H9 (cell line): Measurements from ENCODE around the gene HERPUD2. TPM values are rescaled to one million over a fixed set of nuclear protein-coding genes. Genes with fewer than 3 reads are reported as not detected.

ENCODE experiments used
- DNase-seq: peaks from one replicate; pipeline ENCODE4 v3.0.0-alpha.2; 2017
- H2AFZ ChIP-seq: one replicate; pipeline ENCODE4 v1.6.1; 2013; ENCODE audit warnings: mild to moderate bottlenecking, low read length, control low read depth, moderate library complexity
- H2AK5ac ChIP-seq: 2 replicates; pipeline ENCODE4 v1.6.1; 2013; ENCODE audit warnings: low read length, control low read depth, mixed read lengths; ENCODE audit not compliant: insufficient read length
- H2BK120ac ChIP-seq: one replicate; pipeline ENCODE4 v1.6.1; 2013; ENCODE audit warnings: low read depth, mild to moderate bottlenecking, low read length, control low read depth, inconsistent platforms; ENCODE audit not compliant: poor library complexity, severe bottlenecking
- H2BK12ac ChIP-seq: 2 replicates; pipeline ENCODE4 v1.6.1; 2013; ENCODE audit warnings: low read length, control low read depth, mixed read lengths, low read depth; ENCODE audit not compliant: insufficient read length
- H2BK15ac ChIP-seq: 2 replicates; pipeline ENCODE4 v1.6.1; 2013; ENCODE audit warnings: low read depth, low read length, control low read depth
- H2BK20ac ChIP-seq: one replicate; pipeline ENCODE4 v1.6.1; 2013; ENCODE audit warnings: low read depth, mild to moderate bottlenecking, low read length, control low read depth, inconsistent platforms; ENCODE audit not compliant: poor library complexity, severe bottlenecking
- H2BK5ac ChIP-seq: 2 replicates; pipeline ENCODE4 v1.6.1; 2013; ENCODE audit warnings: low read length, control low read depth, mixed read lengths; ENCODE audit not compliant: insufficient read length
- H3K14ac ChIP-seq: 2 replicates; pipeline ENCODE4 v1.6.1; 2013; ENCODE audit warnings: low read length, control low read depth; ENCODE audit not compliant: insufficient read depth
- H3K18ac ChIP-seq: 2 replicates; pipeline ENCODE4 v1.6.1; 2013; ENCODE audit warnings: low read depth, mild to moderate bottlenecking, mixed read lengths, low read length, control low read depth; ENCODE audit not compliant: insufficient read length
- H3K23ac ChIP-seq: 2 replicates; pipeline ENCODE4 v1.6.1; 2013; ENCODE audit warnings: low read length, control low read depth, mixed read lengths, low read depth; ENCODE audit not compliant: insufficient read length
- H3K23me2 ChIP-seq: 2 replicates; pipeline ENCODE4 v1.6.1; 2013; ENCODE audit warnings: low read depth, mild to moderate bottlenecking, mixed read lengths, low read length, control low read depth; ENCODE audit not compliant: insufficient read length, poor library complexity, severe bottlenecking
- H3K27ac ChIP-seq: 2 replicates; pipeline ENCODE4 v1.5.1; 2013; ENCODE audit warnings: low read length, control low read depth, mixed read lengths, low read depth; ENCODE audit not compliant: insufficient read length
- H3K27me3 ChIP-seq: 2 replicates; pipeline ENCODE4 v1.6.1; 2013; ENCODE audit warnings: low read length, control low read depth, inconsistent platforms; ENCODE audit not compliant: insufficient read depth
- H3K4ac ChIP-seq: 2 replicates; pipeline ENCODE4 v1.6.1; 2013; ENCODE audit warnings: low read depth, mild to moderate bottlenecking, control low read depth, inconsistent platforms, low read length, moderate library complexity
- H3K4me1 ChIP-seq: 2 replicates; pipeline ENCODE4 v1.6.1; 2013; ENCODE audit warnings: low read length, control low read depth, inconsistent platforms; ENCODE audit not compliant: insufficient read depth
- H3K4me2 ChIP-seq: 2 replicates; pipeline ENCODE4 v1.6.1; 2013; ENCODE audit warnings: low read length, control low read depth, mixed read lengths; ENCODE audit not compliant: insufficient read length, insufficient read depth
- H3K56ac ChIP-seq: 2 replicates; pipeline ENCODE4 v1.6.1; 2013; ENCODE audit warnings: low read depth, mild to moderate bottlenecking, mixed read lengths, low read length, control low read depth; ENCODE audit not compliant: insufficient read length
- H3K79me1 ChIP-seq: 2 replicates; pipeline ENCODE4 v1.6.1; 2013; ENCODE audit warnings: low read depth, mild to moderate bottlenecking, moderate library complexity, low read length, control low read depth, inconsistent platforms; ENCODE audit not compliant: insufficient read depth, poor library complexity, severe bottlenecking
- H3K79me2 ChIP-seq: 2 replicates; pipeline ENCODE4 v1.6.1; 2013; ENCODE audit warnings: low read length, control low read depth, inconsistent platforms; ENCODE audit not compliant: insufficient read depth
- H3K9ac ChIP-seq: 2 replicates; pipeline ENCODE4 v1.6.1; 2013; ENCODE audit warnings: low read length, control low read depth, mixed read lengths; ENCODE audit not compliant: insufficient read length; ENCODE audit errors: extremely low read depth
- H3K9me3 ChIP-seq: one replicate; pipeline ENCODE4 v1.6.1; 2013; ENCODE audit warnings: low read depth, low read length, inconsistent platforms; ENCODE audit not compliant: control insufficient read depth
- H3T11ph ChIP-seq: one replicate; pipeline ENCODE4 v1.6.1; 2013; ENCODE audit warnings: mild to moderate bottlenecking, low read length, control low read depth, inconsistent platforms
- H4K20me1 ChIP-seq: one replicate; pipeline ENCODE4 v1.6.1; 2013; ENCODE audit not compliant: control insufficient read depth, insufficient read length, insufficient read depth
- H4K5ac ChIP-seq: 2 replicates; pipeline ENCODE4 v1.6.1; 2013; ENCODE audit warnings: low read depth, mild to moderate bottlenecking, mixed read lengths, low read length, control low read depth; ENCODE audit not compliant: insufficient read length
- H4K8ac ChIP-seq: replicated peaks from 2 replicates; pipeline ENCODE4 v1.6.1; 2013; ENCODE audit warnings: low read length, control low read depth, mixed read lengths, low read depth; ENCODE audit not compliant: insufficient read length
- H4K91ac ChIP-seq: 2 replicates; pipeline ENCODE4 v1.6.1; 2013; ENCODE audit warnings: low read depth, mild to moderate bottlenecking, moderate library complexity, mixed read lengths, low read length, control low read depth; ENCODE audit not compliant: insufficient read length
- H3K27ac Mint-ChIP-seq, 3 experiments: 2 replicates in 2 of 3; 3 replicates in 1 of 3; pipeline ENCODE4 v1.8.0; 2020 to 2021; ENCODE audit warnings: mixed read lengths in 3 of 3, mild to moderate bottlenecking in 1 of 3, moderate library complexity in 1 of 3
- H3K27me3 Mint-ChIP-seq: 2 replicates; pipeline ENCODE4 v1.8.0; 2021; ENCODE audit warnings: low read depth, mild to moderate bottlenecking, moderate library complexity, mixed read lengths
- H3K36me3 Mint-ChIP-seq, 3 experiments: 2 replicates in 2 of 3; 3 replicates in 1 of 3; pipeline ENCODE4 v1.8.0; 2020 to 2021; ENCODE audit warnings: low read depth in 3 of 3, mixed read lengths in 3 of 3; ENCODE audit not compliant: insufficient read depth in 1 of 3
- H3K4me1 Mint-ChIP-seq, 2 experiments: 2 replicates each; pipeline ENCODE4 v1.8.0; 2020; ENCODE audit warnings: mixed read lengths in 2 of 2
- H3K4me3 Mint-ChIP-seq, 2 experiments: 2 replicates in 1 of 2; 3 replicates in 1 of 2; pipeline ENCODE4 v1.8.0; 2020 to 2021; ENCODE audit warnings: mild to moderate bottlenecking in 2 of 2, mixed read lengths in 2 of 2, moderate library complexity in 1 of 2
- H3K9me3 Mint-ChIP-seq, 2 experiments: 2 replicates in 1 of 2; 3 replicates in 1 of 2; pipeline ENCODE4 v1.8.0; 2020; ENCODE audit warnings: mild to moderate bottlenecking in 2 of 2, mixed read lengths in 2 of 2, moderate library complexity in 1 of 2
- WGBS: extraction: QIAGEN DNeasy Blood & Tissue Kit; methylation state at CpG from one replicate; pipeline ENCODE4 v1.1.7; 2013; ENCODE audit warnings: missing lambda C conversion rate, low lambda C conversion rate, mixed read lengths; ENCODE audit not compliant: insufficient read length; ENCODE audit errors: extremely low coverage; 5-methylcytosine and 5-hydroxymethylcytosine counted together
- total RNA-seq: library from RNA; stranded (reverse); gene quantifications from 2 replicates; pipeline ENCODE4 v1.2.1, GENCODE V29; 2021
- TF ChIP-seq, protein P1 (sequence below): fragments of 200-600 bp; sonication (generic); conservative IDR thresholded peaks from 3 replicates; pipeline ENCODE4 v1.8.0; 2021; ENCODE audit warnings: antibody characterized with exemption, mild to moderate bottlenecking

The HERPUD2 gene
- total RNA-seq, 1 experiment from 2014 or later, result 17.0 TPM

DNA sequence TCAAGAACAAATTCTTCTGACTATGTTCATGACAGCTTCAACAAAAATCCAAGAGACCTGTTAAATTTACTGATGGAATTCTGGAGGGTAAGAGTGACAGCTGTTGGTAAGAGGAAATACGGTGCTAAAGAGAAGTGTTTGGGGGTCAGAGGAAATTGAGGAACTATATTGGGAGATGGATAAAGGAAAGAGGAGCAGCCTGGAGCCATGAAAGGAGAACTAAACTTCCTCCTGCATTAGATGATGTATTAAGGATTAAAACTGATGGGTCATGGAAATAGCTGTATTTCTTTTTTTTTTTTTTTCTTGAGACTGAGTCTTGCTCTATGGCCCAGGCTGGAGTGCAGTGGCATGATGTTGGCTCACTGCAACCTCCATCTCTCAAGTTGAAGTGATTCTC is 95.3 kb downstream of the HERPUD2 start:
- Histone ChIP-seq H4K5ac (no peak overlapping the region), H3K23me2 (no peaks in the 10 kb centered on the region), H2AK5ac (no peak overlapping the region), H4K91ac (no peak overlapping the region), H3T11ph (no peak overlapping the region), H4K20me1 (no peaks in the 10 kb centered on the region), H3K27me3 (no peaks in the 10 kb centered on the region), H4K8ac (no peak overlapping the region), H3K79me2 (no peaks in the 10 kb centered on the region), H3K4me1 (no peaks in the 10 kb centered on the region), H2BK5ac (no peak overlapping the region), H2BK12ac (no peak overlapping the region), H3K9me3 (no peaks in the 10 kb centered on the region), H3K27ac (no peak overlapping the region), H3K9ac (no peak overlapping the region), H2AFZ (no peak overlapping the region), H3K14ac (no peak overlapping the region), H3K18ac (no peak overlapping the region), H2BK15ac (no peak overlapping the region), H3K56ac (no peak overlapping the region), H2BK120ac (no peak overlapping the region), H3K79me1 (no peaks in the 10 kb centered on the region), H3K4me2 (no peak overlapping the region), H3K4ac (no peak overlapping the region), H2BK20ac (no peak overlapping the region), H3K23ac (no peak overlapping the region)
- no peak overlapping the region for H3K4me3 Mint-ChIP-seq
- no peak overlapping the region for H3K27ac Mint-ChIP-seq
- WGBS, result no CpG with 5 or more reads among the region's 1 CpG
- DNase-seq, result no peak
- H3K36me3 Mint-ChIP-seq, result no peaks in the 10 kb centered on the region
- H3K27me3 Mint-ChIP-seq, result no peaks in the 10 kb centered on the region
- H3K4me1 Mint-ChIP-seq, result peaks cover 4 to 8% of the 10 kb centered on the region in 2 experiments; a peak in 3 of 4 replicates
- no peaks in the 10 kb centered on the region; a peak in 1 of 5 replicates for H3K9me3 Mint-ChIP-seq
- TF ChIP-seq, protein P1, sequence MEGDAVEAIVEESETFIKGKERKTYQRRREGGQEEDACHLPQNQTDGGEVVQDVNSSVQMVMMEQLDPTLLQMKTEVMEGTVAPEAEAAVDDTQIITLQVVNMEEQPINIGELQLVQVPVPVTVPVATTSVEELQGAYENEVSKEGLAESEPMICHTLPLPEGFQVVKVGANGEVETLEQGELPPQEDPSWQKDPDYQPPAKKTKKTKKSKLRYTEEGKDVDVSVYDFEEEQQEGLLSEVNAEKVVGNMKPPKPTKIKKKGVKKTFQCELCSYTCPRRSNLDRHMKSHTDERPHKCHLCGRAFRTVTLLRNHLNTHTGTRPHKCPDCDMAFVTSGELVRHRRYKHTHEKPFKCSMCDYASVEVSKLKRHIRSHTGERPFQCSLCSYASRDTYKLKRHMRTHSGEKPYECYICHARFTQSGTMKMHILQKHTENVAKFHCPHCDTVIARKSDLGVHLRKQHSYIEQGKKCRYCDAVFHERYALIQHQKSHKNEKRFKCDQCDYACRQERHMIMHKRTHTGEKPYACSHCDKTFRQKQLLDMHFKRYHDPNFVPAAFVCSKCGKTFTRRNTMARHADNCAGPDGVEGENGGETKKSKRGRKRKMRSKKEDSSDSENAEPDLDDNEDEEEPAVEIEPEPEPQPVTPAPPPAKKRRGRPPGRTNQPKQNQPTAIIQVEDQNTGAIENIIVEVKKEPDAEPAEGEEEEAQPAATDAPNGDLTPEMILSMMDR, result no peak
